T-cell (primary cell): Measurements from ENCODE around the gene TMEM208. TPM values are rescaled to one million over a fixed set of nuclear protein-coding genes. Genes with fewer than 3 reads are reported as not detected.
A peak's percentile ranks its signal among the peaks of the same experiment; 100 is the strongest.

Source experiments
- ATAC-seq, 4 experiments: fragments of 200-7000 bp in 3 of 4; fragments of 150-1000 bp in 1 of 4; cut with Tn5 transposase; replicated peaks in 1 of 4; 1 replicate in 3 of 4; 2 replicates in 1 of 4; pipeline ENCODE4 v1.10.0; 2021; ENCODE audit warnings: moderate library complexity in 3 of 4, mild to moderate bottlenecking in 2 of 4, moderate number of reproducible peaks in 1 of 4
- CTCF ChIA-PET, 2 donors: fragments of 300-600 bp; sonication (Branson Sonifier 250); formaldehyde crosslinking; loops; one replicate each; lab custom pipeline; 2022; ENCODE audit warnings: antibody characterized with exemption in 2 of 2; lab: Charles Lee
- POLR2A ChIA-PET, 2 donors: fragments of 300-600 bp; sonication (Branson Sonifier 250); formaldehyde crosslinking; loops; one replicate each; lab custom pipeline; 2022; ENCODE audit warnings: antibody characterized with exemption in 2 of 2; lab: Charles Lee
- DNase-seq, 35 experiments: peaks; one replicate each; pipeline versions ENCODE4 v3.0.0 to v3.0.0-alpha.2; 2013 to 2023
- H3K27ac ChIP-seq: one replicate; pipeline ENCODE4 v1.5.1; 2013; ENCODE audit warnings: low read length
- H3K27me3 ChIP-seq, 2 experiments: replicated peaks in 1 of 2; 1 replicate in 1 of 2; 2 replicates in 1 of 2; pipeline versions ENCODE4 v1.6.1 to v1.7.0; 2013; ENCODE audit warnings: low read length in 1 of 2, mixed read lengths in 1 of 2; ENCODE audit not compliant: control insufficient read depth in 2 of 2, insufficient read depth in 2 of 2; ENCODE audit errors: extremely low read depth in 1 of 2
- H3K36me3 ChIP-seq, 2 donors: 1 replicate in 1 of 2; 2 replicates in 1 of 2; pipeline versions ENCODE4 v1.6.1 to v1.7.0; 2013; ENCODE audit warnings: low read length in 1 of 2; ENCODE audit not compliant: control insufficient read depth in 2 of 2, insufficient read depth in 1 of 2; ENCODE audit errors: extremely low read depth in 1 of 2
- H3K4me1 ChIP-seq, 2 experiments: 1 replicate in 1 of 2; 2 replicates in 1 of 2; pipeline versions ENCODE4 v1.6.1 to v1.7.0; 2013; ENCODE audit warnings: low read length in 2 of 2, mixed read lengths in 1 of 2; ENCODE audit not compliant: insufficient read depth in 2 of 2, control insufficient read depth in 1 of 2; ENCODE audit errors: extremely low read depth in 1 of 2
- H3K4me3 ChIP-seq, 2 donors: 1 replicate in 1 of 2; 2 replicates in 1 of 2; pipeline versions ENCODE4 v1.5.1 to v1.7.0; 2013; ENCODE audit warnings: mild to moderate bottlenecking in 2 of 2, low read length in 1 of 2, moderate library complexity in 1 of 2; ENCODE audit not compliant: control insufficient read depth in 1 of 2; ENCODE audit errors: extremely low read depth in 1 of 2
- H3K9me3 ChIP-seq: 2 replicates; pipeline ENCODE4 v1.7.0; 2013
- H3K27ac Mint-ChIP-seq, 2 donors: one replicate each; pipeline ENCODE4 v1.8.0; 2020 to 2021; ENCODE audit warnings: mild to moderate bottlenecking in 2 of 2, mixed read lengths in 2 of 2
- H3K27me3 Mint-ChIP-seq, 2 donors: one replicate each; pipeline ENCODE4 v1.8.0; 2021 to 2022; ENCODE audit warnings: mixed read lengths in 2 of 2
- H3K36me3 Mint-ChIP-seq: one replicate; pipeline ENCODE4 v1.8.0; 2021; ENCODE audit warnings: mixed read lengths
- H3K4me1 Mint-ChIP-seq, 3 donors: one replicate each; pipeline ENCODE4 v1.8.0; 2020 to 2022; ENCODE audit warnings: mixed read lengths in 3 of 3, mild to moderate bottlenecking in 1 of 3
- H3K4me3 Mint-ChIP-seq, 3 donors: one replicate each; pipeline ENCODE4 v1.8.0; 2020 to 2022; ENCODE audit warnings: mild to moderate bottlenecking in 3 of 3, mixed read lengths in 3 of 3, moderate library complexity in 3 of 3
- H3K9me3 Mint-ChIP-seq, 3 donors: one replicate each; pipeline ENCODE4 v1.8.0; 2020 to 2022; ENCODE audit warnings: mixed read lengths in 3 of 3
- WGBS: methylation state at CpG from one replicate; pipeline ENCODE4 v1.1.5; 2013; ENCODE audit warnings: missing lambda C conversion rate; ENCODE audit not compliant: insufficient coverage; 5-methylcytosine and 5-hydroxymethylcytosine counted together
- total RNA-seq, 35 experiments: library from RNA in 6 of 35; stranded (reverse) in 6 of 35; fragments of 120-200 nt in 1 of 35; gene quantifications; one replicate each; pipeline versions ENCODE4 v1.2.1 to v1.2.4 and lab custom pipeline; 2013 to 2026

TMEM208 gene
- total RNA-seq, 5 donors from 2014 or later (not counting 1 experiment from before 2014, with no cell fraction given): 28.5 to 40.3 (median 34.8) TPM

DNA sequence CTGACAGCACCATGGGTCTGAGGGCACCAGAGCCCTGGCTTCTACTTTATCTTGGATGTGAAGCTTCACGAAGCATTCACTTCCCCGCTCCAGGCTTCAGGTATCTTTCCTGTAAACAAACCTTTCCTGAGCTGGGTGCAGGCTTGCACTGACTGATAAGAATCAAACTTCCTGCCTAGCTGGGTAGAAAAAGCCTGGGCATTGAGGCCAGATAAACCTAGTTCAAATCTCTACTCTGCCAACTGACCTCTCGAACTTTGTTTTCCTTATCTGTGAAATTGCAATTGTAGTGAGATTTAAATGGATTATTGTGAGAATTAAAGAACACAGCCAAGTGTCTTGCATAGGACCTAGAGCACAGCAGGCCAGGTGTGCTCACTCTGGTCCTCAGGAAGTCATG is 2.9 kb upstream of the TMEM208 start:
- Mint-ChIP-seq H3K4me3 (peak overlapping the region in 1 of 3 donors; percentile 97), H3K36me3 (peaks cover 15% of the 10 kb centered on the region), H3K4me1 (peaks cover 52 to 68% (median 64%) of the 10 kb centered on the region in 3 donors), H3K27me3 (no peaks in the 10 kb centered on the region), H3K27ac (peak overlapping the region; percentile 62 to 86), H3K9me3 (no peaks in the 10 kb centered on the region)
- POLR2A ChIA-PET: interaction anchor here in 1 of 2 donors (0.5 kb wide), 1 partner anchor 46 kb away, joined by 3 read pairs; no protein-coding TSS in a partner anchor
- DNase-seq (no peak), ATAC-seq (no peak)
- H3K27ac ChIP-seq: peak overlapping the region; percentile 50
- H3K4me1 ChIP-seq: peaks cover 20 to 41% of the 10 kb centered on the region in 2 experiments
- no peak overlapping the region for H3K4me3 ChIP-seq
- peaks cover 6 to 11% of the 10 kb centered on the region in 2 donors for H3K36me3 ChIP-seq
- H3K9me3 ChIP-seq: no peaks in the 10 kb centered on the region
- CTCF ChIA-PET: interaction anchor here (0.6 kb wide), 2 partner anchors 85 to 598 kb away, joined by 4 to 6 read pairs; no protein-coding TSS in a partner anchor
- 20% methylated on average over 2 of the region's 3 CpGs for WGBS
- no peaks in the 10 kb centered on the region for H3K27me3 ChIP-seq

- peaks cover 20% of the 10 kb centered on the region for H3K36me3 Mint-ChIP-seq
- Histone ChIP-seq H3K27me3 (no peaks in the 10 kb centered on the region), H3K4me1 (peaks cover 20 to 41% of the 10 kb centered on the region in 2 experiments), H3K9me3 (no peaks in the 10 kb centered on the region), H3K27ac (peak overlapping the region; percentile 55), H3K4me3 (peak overlapping the region; percentile 66 to 97), H3K36me3 (peaks cover 19 to 35% of the 10 kb centered on the region in 2 donors)
- H3K9me3 Mint-ChIP-seq: no peaks in the 10 kb centered on the region
- DNase-seq (no peak), ATAC-seq (no peak)
- no peaks in the 10 kb centered on the region for H3K27me3 Mint-ChIP-seq
- peak overlapping the region; percentile 94 to 98 for H3K27ac Mint-ChIP-seq
- CTCF ChIA-PET: interaction anchor here in 1 of 2 donors (0.9 to 1.7 kb wide), 4 partner anchors 18 to 396 kb away, joined by 3 to 12 read pairs (median 6); partner anchors contain the start of genes ATP6V0D1, FHOD1, NAE1 and SLC9A5
- peak overlapping the region; percentile 97 to 98 (median 97) for H3K4me3 Mint-ChIP-seq
- WGBS: 21% methylated on average over 11 of the region's 12 CpGs
- POLR2A ChIA-PET: no interaction called here
- peaks cover 51 to 63% (median 58%) of the 10 kb centered on the region in 3 donors for H3K4me1 Mint-ChIP-seq
Observed at GRCh38 chr16:67226295-67226803, 581 bp upstream of the TMEM208 start.

GRCh38 chr16:67227567-67227921 is 614 bp downstream of the TMEM208 start:
- 15% methylated on average over 12 of the region's 12 CpGs for WGBS
- Histone ChIP-seq H3K27me3 (peaks cover 0 to 2% of the 10 kb centered on the region in 2 experiments), H3K9me3 (no peaks in the 10 kb centered on the region), H3K36me3 (peaks cover 19 to 42% of the 10 kb centered on the region in 2 donors), H3K27ac (peak overlapping the region; percentile 55), H3K4me3 (peak overlapping the region; percentile 66 to 97), H3K4me1 (peaks cover 20 to 41% of the 10 kb centered on the region in 2 experiments)
- no peaks in the 10 kb centered on the region for H3K27me3 Mint-ChIP-seq
- no peaks in the 10 kb centered on the region for H3K9me3 Mint-ChIP-seq
- H3K36me3 Mint-ChIP-seq: peaks cover 20% of the 10 kb centered on the region
- ChIA-PET CTCF (interaction anchor here in 1 of 2 donors (0.9 to 1.7 kb wide), 4 partner anchors 17 to 491 kb away, joined by 3 to 12 read pairs (median 6); partner anchors contain the start of genes CARMIL2, FHOD1, GFOD2 and SLC9A5), POLR2A (interaction anchor here in 1 of 2 donors (0.8 kb wide), 1 partner anchor 20 kb away, joined by 3 read pairs; the partner anchor contains the start of gene FHOD1)
- peaks cover 51 to 63% (median 58%) of the 10 kb centered on the region in 3 donors for H3K4me1 Mint-ChIP-seq
- no peak for ATAC-seq
- no peak for DNase-seq
- peak overlapping the region; percentile 94 to 98 for H3K27ac Mint-ChIP-seq
- peak overlapping the region; percentile 97 to 98 (median 97) for H3K4me3 Mint-ChIP-seq

DNA sequence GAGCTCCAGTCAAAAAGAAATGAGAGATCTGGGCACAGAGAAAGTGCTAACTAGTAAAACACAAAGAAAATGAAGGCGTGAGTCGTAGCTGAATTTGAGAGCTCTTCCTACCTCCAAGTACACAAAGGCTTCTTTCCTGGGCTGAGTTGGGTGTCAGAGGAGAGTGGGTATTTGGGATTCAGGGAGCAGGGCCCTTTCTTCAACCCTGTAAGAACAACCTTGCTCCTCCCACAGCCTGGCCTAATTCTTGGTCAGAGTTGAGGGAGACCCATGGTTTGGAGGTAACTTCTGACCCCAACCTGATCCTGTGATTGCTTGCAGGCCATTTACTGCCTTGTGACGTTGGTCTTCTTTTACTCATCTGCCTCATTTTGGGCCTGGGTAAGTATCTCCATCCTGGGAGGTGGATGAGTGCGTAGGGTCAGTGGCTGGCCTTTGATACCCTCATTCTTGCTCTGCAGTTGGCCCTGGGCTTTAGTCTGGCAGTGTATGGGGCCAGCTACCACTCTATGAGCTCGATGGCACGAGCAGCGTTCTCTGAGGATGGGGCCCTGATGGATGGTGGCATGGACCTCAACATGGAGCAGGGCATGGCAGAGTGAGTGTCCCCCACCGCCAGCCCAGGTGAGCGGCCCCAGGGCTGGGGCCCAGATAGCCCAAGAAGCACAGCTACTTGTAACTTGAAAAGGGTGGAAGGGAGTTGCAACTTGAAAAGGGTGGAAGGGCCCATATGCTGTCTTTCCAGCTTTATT is 1.3 kb downstream of the TMEM208 start:
- Histone ChIP-seq H3K4me1 (peaks cover 20 to 41% of the 10 kb centered on the region in 2 experiments), H3K27me3 (peaks cover 0 to 2% of the 10 kb centered on the region in 2 experiments), H3K4me3 (peak overlapping the region; percentile 66 to 97), H3K36me3 (peaks cover 19 to 42% of the 10 kb centered on the region in 2 donors), H3K27ac (peak overlapping the region; percentile 55), H3K9me3 (no peaks in the 10 kb centered on the region)
- ChIA-PET CTCF (interaction anchor here in 1 of 2 donors (0.9 to 1.7 kb wide), 3 partner anchors 20 to 491 kb away, joined by 3 to 12 read pairs (median 3); partner anchors contain the start of genes CARMIL2, FHOD1, GFOD2 and SLC9A5), POLR2A (no interaction called here)
- peaks cover 21% of the 10 kb centered on the region for H3K36me3 Mint-ChIP-seq
- ATAC-seq (no peak), DNase-seq (no peak)
- peak overlapping the region; percentile 97 to 98 (median 97) for H3K4me3 Mint-ChIP-seq
- peaks cover 47 to 56% (median 51%) of the 10 kb centered on the region in 3 donors for H3K4me1 Mint-ChIP-seq
- no peaks in the 10 kb centered on the region for H3K27me3 Mint-ChIP-seq
- H3K9me3 Mint-ChIP-seq: no peaks in the 10 kb centered on the region
- 94% methylated on average over 6 of the region's 9 CpGs for WGBS
- peak overlapping the region in 1 of 2 donors; percentile 98 for H3K27ac Mint-ChIP-seq

DNA sequence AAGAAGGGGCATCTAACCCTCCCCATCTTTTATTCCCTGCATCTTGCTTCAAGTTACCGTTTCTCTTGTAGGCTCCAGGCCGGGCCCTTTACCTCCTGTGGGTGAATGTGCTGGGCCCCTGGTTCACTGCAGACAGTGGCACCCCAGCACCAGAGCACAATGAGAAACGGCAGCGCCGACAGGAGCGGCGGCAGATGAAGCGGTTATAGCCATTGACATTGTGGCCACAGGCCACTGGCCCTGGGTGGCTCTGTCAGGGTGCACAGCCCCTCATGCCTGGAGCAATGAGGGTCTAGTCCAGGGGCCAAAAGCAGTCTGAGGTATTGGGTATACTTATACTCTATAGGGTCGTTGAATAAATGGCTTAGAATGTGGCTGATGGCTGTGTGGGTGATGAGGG is 2.0 kb downstream of the TMEM208 start:
- Mint-ChIP-seq H3K9me3 (no peaks in the 10 kb centered on the region), H3K4me3 (peak overlapping the region; percentile 97 to 98 (median 97)), H3K36me3 (peaks cover 24% of the 10 kb centered on the region), H3K27ac (no peak overlapping the region), H3K4me1 (peaks cover 41 to 49% (median 44%) of the 10 kb centered on the region in 3 donors), H3K27me3 (no peaks in the 10 kb centered on the region)
- Histone ChIP-seq H3K9me3 (no peaks in the 10 kb centered on the region), H3K27ac (no peak overlapping the region), H3K4me3 (no peak overlapping the region), H3K36me3 (peaks cover 19 to 48% of the 10 kb centered on the region in 2 donors), H3K4me1 (peaks cover 15 to 34% of the 10 kb centered on the region in 2 experiments), H3K27me3 (peaks cover 0 to 2% of the 10 kb centered on the region in 2 experiments)
- DNase-seq: no peak
- ChIA-PET CTCF (no interaction called here), POLR2A (no interaction called here)
- ATAC-seq: no peak
- 95% methylated on average over 8 of the region's 9 CpGs for WGBS
